Ectodermal cell (in vitro differentiated cells): ENCODE measurements around the gene DNAH1.
"Not testable (repeated sequence)": the region's sequence is repeated elsewhere in the genome, so short reads cannot be mapped to it uniquely, and the experiment has no call there.

Source experiments
- H3K27ac ChIP-seq: 2 replicates; pipeline ENCODE4 v1.7.0; 2013; ENCODE audit warnings: mild to moderate bottlenecking, low read depth, low read length; ENCODE audit not compliant: insufficient read depth, poor library complexity, severe bottlenecking
- H3K27me3 ChIP-seq: 2 replicates; pipeline ENCODE4 v1.7.0; 2013; ENCODE audit warnings: mild to moderate bottlenecking, low read length; ENCODE audit not compliant: insufficient read depth, control insufficient read depth, poor library complexity, severe bottlenecking
- H3K36me3 ChIP-seq: one replicate; pipeline ENCODE4 v1.7.0; 2013; ENCODE audit warnings: low read length; ENCODE audit not compliant: control insufficient read depth, insufficient read depth
- H3K4me1 ChIP-seq: one replicate; pipeline ENCODE4 v1.7.0; 2013; ENCODE audit warnings: low read length; ENCODE audit not compliant: control insufficient read depth, insufficient read depth
- H3K4me3 ChIP-seq: 2 replicates; pipeline ENCODE4 v1.7.0; 2013; ENCODE audit warnings: low read depth, low read length, control low read depth; ENCODE audit not compliant: insufficient read depth
- H3K9me3 ChIP-seq: 2 replicates; pipeline ENCODE4 v1.7.0; 2013; ENCODE audit warnings: mild to moderate bottlenecking, low read length, moderate library complexity; ENCODE audit not compliant: control insufficient read depth
- WGBS, 2 experiments: methylation state at CpG; one replicate each; pipeline ENCODE4 v1.1.7; 2013; ENCODE audit warnings: missing lambda C conversion rate in 2 of 2; 5-methylcytosine and 5-hydroxymethylcytosine counted together

Gene DNAH1

GRCh38 chr3:52278510-52279069 is 37.5 kb upstream of the DNAH1 start, which contains the start of gene WDR82:
Gene WDR82, minus strand, starts transcription at chr3:52278649. Its CDS starts 288 bp downstream, at chr3:52278361.
- H3K4me3 ChIP-seq = peak within 1 kb of the TSS; percentile 99
- H3K9me3 ChIP-seq = no peaks in the 10 kb centered on the region
- H3K27me3 ChIP-seq = no peaks in the 10 kb centered on the region
- H3K4me1 ChIP-seq = peaks cover 10% of the 10 kb centered on the region
- no peaks in the 10 kb centered on the region for H3K36me3 ChIP-seq
- H3K27ac ChIP-seq = peak within 1 kb of the TSS; percentile 90
- WGBS, 2 experiments = 0 to 1% methylated on average over 58 of the region's 58 CpGs

- 71 to 78% methylated on average over 2 of the region's 2 CpGs for WGBS, 2 experiments
- no peak overlapping the region for H3K4me3 ChIP-seq
Observed at GRCh38 chr3:52279596-52279995, 36.5 kb upstream of the DNAH1 start.

GRCh38 chr3:52280050-52280461 is 36.1 kb upstream of the DNAH1 start:
- Histone ChIP-seq H3K36me3 (no peaks in the 10 kb centered on the region), H3K27ac (no peak overlapping the region), H3K9me3 (no peaks in the 10 kb centered on the region), H3K27me3 (no peaks in the 10 kb centered on the region), H3K4me3 (no peak overlapping the region), H3K4me1 (peaks cover 10% of the 10 kb centered on the region)
- 86 to 92% methylated on average over 6 of the region's 6 CpGs for WGBS, 2 experiments

More at GRCh38 chr3:52279596-52279995, 36.5 kb upstream of the DNAH1 start:
- peak overlapping the region; percentile 27 for H3K27ac ChIP-seq
- no peaks in the 10 kb centered on the region for H3K27me3 ChIP-seq
- peaks cover 10% of the 10 kb centered on the region for H3K4me1 ChIP-seq
- no peaks in the 10 kb centered on the region for H3K36me3 ChIP-seq
- no peaks in the 10 kb centered on the region for H3K9me3 ChIP-seq

DNA sequence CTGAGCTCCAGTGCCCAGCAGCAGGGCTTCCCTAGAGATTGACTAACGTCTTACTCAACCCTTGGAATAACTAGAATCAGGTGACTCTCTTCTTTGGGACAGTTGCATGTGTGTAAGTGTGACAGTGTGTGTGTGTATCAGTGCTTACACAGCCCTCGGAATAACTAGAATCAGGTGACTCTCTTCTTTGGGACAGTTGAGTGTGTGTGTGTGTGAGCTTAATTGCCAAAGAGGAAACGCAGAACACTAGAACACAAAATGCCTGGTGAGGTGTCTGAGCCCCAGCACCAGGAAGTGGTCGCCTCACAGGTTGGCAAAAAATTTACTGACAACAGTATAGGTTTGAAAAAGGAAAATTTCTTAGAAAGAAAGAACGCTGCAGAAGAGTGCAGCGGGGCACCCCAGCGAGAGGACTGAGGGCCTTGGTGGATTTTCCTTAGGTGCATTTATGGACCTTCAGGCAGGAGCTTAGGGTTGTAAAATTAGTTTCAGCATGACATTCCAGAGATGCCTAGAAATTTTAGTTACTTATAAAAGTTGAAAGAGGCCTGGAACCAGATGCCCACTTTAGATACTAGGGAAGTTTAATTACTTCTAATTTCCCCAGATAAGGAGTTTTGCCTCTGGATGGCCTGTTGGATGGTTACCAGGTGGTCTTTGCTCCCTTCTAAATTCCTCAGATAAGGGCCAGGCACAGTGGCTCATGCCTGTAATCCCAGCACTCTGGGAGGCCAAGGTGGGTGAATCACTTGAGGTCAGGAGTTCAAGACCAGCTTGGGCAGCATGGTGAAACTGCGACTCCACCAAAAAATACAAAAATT is 33.9 kb upstream of the DNAH1 start:
- Histone ChIP-seq H3K9me3 (no peaks in the 10 kb centered on the region), H3K4me1 (peaks cover 11% of the 10 kb centered on the region), H3K27me3 (no peaks in the 10 kb centered on the region), H3K27ac (no peak overlapping the region), H3K36me3 (no peaks in the 10 kb centered on the region), H3K4me3 (no peak overlapping the region)
- 93 to 95% methylated on average over 8 of the region's 8 CpGs for WGBS, 2 experiments

GRCh38 chr3:52283306-52283705 is 32.8 kb upstream of the DNAH1 start:
- no peaks in the 10 kb centered on the region for H3K9me3 ChIP-seq
- H3K27me3 ChIP-seq = no peaks in the 10 kb centered on the region
- 90 to 94% methylated on average over 1 of the region's 1 CpG for WGBS, 2 experiments
- no peaks in the 10 kb centered on the region for H3K36me3 ChIP-seq
- H3K4me3 ChIP-seq = no peak overlapping the region
- H3K27ac ChIP-seq = no peak overlapping the region
- peaks cover 11% of the 10 kb centered on the region for H3K4me1 ChIP-seq

GRCh38 chr3:52284051-52284450 is 32.1 kb upstream of the DNAH1 start:
- H3K4me3 ChIP-seq, H3K27ac ChIP-seq, H3K27me3 ChIP-seq, H3K9me3 ChIP-seq, H3K36me3 ChIP-seq: not testable (repeated sequence)
- 83 to 92% methylated on average over 4 of the region's 4 CpGs for WGBS, 2 experiments
- peaks cover 11% of the 10 kb centered on the region for H3K4me1 ChIP-seq

DNA sequence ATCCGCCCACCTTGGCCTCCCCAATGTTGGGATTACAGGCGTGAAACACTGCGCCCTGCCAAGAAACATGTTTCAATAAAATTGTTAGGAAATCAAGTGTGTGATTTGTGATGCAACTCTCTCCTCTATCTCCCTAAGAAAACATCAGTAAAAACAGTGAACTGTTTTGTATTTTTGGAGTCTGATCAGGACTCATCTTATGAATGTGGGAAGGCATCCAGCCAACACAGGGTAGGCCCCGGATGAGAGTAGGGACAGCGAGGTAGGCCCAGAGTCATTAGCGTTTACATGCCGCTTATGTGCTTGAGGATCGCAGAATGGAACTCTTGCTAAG is 29.4 kb upstream of the DNAH1 start:
- 91% methylated on average over 8 of the region's 8 CpGs for WGBS, 2 experiments
- H3K4me3 ChIP-seq = peak overlapping the region; percentile 73

GRCh38 chr3:52288674-52289073 is 27.4 kb upstream of the DNAH1 start:
- Histone ChIP-seq H3K27ac (no peak overlapping the region), H3K36me3 (no peaks in the 10 kb centered on the region), H3K4me3 (peak overlapping the region; percentile 73), H3K9me3 (no peaks in the 10 kb centered on the region), H3K27me3 (no peaks in the 10 kb centered on the region), H3K4me1 (peaks cover 6% of the 10 kb centered on the region)
- WGBS, 2 experiments = 92 to 94% methylated on average over 6 of the region's 6 CpGs

More for the DNA sequence above, 29.4 kb upstream of the DNAH1 start:
- H3K27ac ChIP-seq = no peak overlapping the region
- peaks cover 6% of the 10 kb centered on the region for H3K4me1 ChIP-seq
- no peaks in the 10 kb centered on the region for H3K9me3 ChIP-seq
- H3K36me3 ChIP-seq = no peaks in the 10 kb centered on the region
- no peaks in the 10 kb centered on the region for H3K27me3 ChIP-seq

DNA sequence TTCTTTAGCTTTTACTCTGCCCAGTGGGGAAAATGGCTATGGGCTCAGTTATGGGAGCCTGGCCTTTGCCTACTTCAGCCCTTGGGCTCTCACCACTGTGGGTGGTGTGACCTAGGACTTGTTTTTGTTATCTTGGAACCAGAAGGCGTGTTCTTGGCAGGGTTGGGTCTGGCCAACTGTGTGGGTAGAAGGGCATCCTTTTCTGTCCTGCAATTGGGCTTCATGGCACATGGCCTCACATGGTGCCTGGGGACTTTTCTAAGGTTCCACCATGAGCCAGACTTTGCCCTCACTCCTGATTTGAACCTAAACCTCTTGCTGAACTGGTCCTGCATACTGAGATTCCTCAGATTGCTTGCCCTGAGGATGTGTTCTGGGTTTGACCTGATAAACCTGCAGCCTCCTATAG is 26.8 kb upstream of the DNAH1 start:
- H3K9me3 ChIP-seq = no peaks in the 10 kb centered on the region
- no peaks in the 10 kb centered on the region for H3K36me3 ChIP-seq
- no peak overlapping the region for H3K27ac ChIP-seq
- H3K4me3 ChIP-seq = no peak overlapping the region
- H3K4me1 ChIP-seq = peaks cover 6% of the 10 kb centered on the region
- no peaks in the 10 kb centered on the region for H3K27me3 ChIP-seq
- 90 to 100% methylated on average over 1 of the region's 1 CpG for WGBS, 2 experiments

DNA sequence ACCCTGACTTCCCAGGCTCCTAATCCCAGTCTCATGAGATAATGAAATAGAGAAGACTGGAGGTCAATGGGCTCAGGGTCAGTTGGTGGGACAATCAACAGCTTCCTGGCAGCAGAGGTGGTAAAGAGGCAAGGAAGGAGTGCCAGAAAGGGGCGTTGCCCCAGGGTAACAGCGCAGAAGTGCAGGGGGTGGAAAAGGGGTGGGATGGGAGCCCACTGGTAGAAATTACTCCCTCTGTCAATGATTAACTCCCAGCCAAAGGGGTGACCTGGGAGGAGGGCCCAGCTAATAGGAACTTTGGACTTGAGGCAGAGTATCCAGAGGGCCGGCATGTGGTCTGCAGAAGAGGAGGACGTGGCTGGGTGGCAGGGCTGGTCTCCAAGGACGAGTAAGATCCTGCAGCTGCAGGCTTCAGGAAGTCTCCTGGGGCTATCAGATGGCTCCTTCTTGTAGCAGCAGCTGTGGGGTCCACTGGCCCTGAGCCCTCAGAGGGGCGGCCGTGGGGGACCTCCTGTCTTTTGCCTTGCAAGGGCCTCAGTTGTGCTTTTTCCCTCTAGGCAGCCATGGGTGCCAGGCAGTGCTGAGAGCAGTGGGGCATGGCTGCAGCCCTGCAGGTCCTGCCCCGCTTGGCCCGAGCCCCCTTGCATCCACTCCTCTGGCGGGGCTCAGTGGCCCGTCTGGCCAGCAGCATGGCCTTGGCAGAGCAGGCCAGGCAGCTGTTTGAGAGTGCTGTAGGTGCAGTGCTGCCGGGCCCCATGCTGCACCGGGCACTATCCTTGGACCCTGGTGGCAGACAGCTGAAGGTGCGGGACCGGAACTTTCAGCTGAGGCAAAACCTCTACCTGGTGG is 26.1 kb upstream of the DNAH1 start:
- H3K9me3 ChIP-seq = no peaks in the 10 kb centered on the region
- H3K27ac ChIP-seq = no peak overlapping the region
- H3K27me3 ChIP-seq = no peaks in the 10 kb centered on the region
- no peaks in the 10 kb centered on the region for H3K36me3 ChIP-seq
- no peak overlapping the region for H3K4me3 ChIP-seq
- H3K4me1 ChIP-seq = peaks cover 6% of the 10 kb centered on the region
- WGBS, 2 experiments = 88 to 90% methylated on average over 15 of the region's 15 CpGs
